Fibroblast of the aortic adventitia (primary cell): ENCODE measurements around the gene SAMM50. TPM values are rescaled to one million over a fixed set of nuclear protein-coding genes. Genes with fewer than 3 reads are reported as not detected.

Experiments used
- DNase-seq: peaks from one replicate; pipeline ENCODE4 v3.0.0-alpha.2; 2010; ENCODE audit warnings: low read depth
- H3K4me3 ChIP-seq: 2 replicates; pipeline ENCODE4 v1.5.1; 2011; ENCODE audit warnings: low read depth, mild to moderate bottlenecking, control low read depth, low read length, moderate library complexity
- total RNA-seq: library from RNA; depleted of rRNA; stranded (reverse); fragments of >200 nt; gene quantifications from 2 replicates; pipeline ENCODE4 v1.2.3, GENCODE V29; 2012; ENCODE audit warnings: low replicate concordance
- TF ChIP-seq, protein P1 (sequence below): IDR thresholded peaks from 2 replicates; pipeline ENCODE4 v1.5.1; 2011; ENCODE audit warnings: mild to moderate bottlenecking, low read length, control low read depth, inconsistent platforms; ENCODE audit not compliant: insufficient read depth

The SAMM50 gene
- total RNA-seq, 1 donor: 54.3 TPM

DNA sequence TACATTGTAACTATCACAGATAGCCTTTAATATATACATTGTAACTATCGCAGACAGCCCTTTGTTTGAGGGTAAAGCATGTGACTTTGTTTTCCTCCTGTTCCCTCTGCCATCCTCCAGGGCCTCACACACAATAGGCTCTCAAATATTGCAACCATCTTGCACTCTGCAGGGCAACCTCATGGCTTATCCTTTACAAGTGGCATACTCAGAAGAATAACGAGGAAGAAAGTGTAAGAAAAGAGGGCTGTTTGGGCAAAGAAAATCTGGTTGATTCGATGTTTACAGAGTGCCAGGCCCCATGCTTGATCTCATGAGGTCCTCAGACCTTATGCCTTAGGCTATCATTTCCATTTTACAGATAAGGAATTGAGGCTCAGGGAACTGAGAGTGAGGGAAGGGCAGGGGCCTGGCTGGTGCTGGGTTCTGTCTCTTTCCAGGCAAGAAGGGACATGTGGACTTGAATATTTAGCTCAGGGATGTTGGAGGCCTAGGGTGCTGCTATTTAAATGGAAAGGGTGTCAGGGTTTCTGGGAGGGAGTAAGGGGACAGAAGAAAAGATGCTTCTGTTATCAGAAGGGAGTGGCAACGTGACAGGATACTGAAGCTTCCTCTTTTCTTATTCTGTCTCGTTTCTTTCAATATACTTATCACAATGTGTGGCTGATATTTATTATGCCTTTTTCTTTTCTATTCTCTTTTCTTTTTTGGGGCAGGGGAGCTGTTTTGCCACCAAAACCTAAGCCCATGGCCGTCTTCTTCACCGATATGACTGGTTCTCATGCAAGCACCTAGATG lies 1.1 kb upstream of the SAMM50 start:
- H3K4me3 ChIP-seq: peak overlapping the region; percentile 98
- DNase-seq: no peak
- TF ChIP-seq, protein P1, sequence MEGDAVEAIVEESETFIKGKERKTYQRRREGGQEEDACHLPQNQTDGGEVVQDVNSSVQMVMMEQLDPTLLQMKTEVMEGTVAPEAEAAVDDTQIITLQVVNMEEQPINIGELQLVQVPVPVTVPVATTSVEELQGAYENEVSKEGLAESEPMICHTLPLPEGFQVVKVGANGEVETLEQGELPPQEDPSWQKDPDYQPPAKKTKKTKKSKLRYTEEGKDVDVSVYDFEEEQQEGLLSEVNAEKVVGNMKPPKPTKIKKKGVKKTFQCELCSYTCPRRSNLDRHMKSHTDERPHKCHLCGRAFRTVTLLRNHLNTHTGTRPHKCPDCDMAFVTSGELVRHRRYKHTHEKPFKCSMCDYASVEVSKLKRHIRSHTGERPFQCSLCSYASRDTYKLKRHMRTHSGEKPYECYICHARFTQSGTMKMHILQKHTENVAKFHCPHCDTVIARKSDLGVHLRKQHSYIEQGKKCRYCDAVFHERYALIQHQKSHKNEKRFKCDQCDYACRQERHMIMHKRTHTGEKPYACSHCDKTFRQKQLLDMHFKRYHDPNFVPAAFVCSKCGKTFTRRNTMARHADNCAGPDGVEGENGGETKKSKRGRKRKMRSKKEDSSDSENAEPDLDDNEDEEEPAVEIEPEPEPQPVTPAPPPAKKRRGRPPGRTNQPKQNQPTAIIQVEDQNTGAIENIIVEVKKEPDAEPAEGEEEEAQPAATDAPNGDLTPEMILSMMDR: no peak

DNA sequence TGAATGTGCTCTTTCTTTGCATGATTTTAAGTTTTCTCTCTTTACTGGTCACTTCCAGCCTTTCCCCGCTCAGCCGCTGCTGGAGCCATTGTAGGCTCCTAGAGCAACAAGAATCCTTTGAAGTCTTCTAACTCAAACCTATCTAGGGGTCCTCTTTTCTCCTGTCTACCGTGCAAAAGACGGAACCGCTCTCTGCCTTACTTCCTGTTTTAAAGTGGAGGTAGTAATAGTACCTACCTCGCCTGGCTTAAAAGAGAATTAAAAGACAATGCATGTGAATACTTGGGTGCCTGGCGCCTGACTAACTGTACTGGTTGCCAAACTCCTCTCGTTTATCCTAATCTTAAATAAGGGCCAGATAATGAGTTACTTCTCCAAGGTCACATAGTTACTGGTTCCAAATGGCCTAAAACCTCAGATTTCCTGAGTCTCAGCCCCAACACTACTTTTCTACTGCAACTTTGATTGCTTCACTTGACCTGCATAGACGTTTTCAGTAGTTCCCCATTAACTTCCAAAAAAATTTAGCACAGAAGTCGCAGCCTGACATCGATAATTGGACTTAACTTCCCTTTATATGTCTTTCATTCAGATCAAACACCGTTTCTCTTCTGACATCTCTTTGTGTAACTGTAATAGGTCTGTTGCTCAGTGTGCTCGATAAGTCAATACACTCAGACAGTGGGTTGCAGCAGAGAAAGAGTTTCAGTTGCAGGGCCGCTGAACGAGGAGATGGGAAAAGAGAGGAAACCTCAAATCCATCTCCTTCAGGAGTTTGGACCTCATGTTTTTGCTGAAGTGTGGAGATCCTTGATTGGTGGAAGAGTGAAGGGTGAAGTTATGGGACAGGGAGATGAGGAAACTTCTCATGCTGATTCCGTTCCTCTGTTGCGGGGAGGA lies 891 bp downstream of the SAMM50 start:
- DNase-seq: peak; percentile 51
- peak overlapping the region; percentile 98 for H3K4me3 ChIP-seq
- TF ChIP-seq, protein P1: no peak

DNA sequence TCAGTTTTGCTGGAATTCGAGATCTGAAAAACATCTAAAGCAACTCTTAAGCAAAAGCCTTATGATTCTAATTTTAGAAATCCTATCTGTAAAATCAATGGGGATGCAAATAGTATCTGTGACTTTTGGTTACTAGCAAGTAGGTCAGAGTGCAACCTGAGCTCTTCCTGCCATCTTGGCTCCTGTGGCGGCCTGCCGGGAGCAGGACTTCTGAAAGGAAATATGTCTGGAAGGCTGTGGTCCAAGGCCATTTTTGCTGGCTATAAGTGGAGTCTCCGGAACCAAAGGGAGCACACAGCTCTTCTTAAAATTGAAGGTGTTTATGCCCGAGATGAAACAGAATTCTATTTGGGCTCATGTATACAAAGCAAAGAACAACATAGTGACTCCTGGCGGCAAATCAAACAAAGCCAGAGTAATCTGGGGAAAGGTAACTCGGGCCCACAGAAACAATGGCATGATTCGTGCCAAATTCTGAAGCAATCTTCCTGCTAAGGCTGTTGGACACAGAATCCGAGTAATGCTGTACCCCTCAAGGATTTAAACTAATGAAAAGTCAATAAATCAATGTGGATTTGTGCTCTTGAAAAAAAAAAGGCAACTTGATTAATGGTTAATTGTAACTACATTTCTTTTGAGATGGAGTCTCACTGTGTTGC lies 1.7 kb downstream of the SAMM50 start:
- H3K4me3 ChIP-seq: peak overlapping the region; percentile 98
- TF ChIP-seq, protein P1: no peak
- DNase-seq: peak; percentile 40

DNA sequence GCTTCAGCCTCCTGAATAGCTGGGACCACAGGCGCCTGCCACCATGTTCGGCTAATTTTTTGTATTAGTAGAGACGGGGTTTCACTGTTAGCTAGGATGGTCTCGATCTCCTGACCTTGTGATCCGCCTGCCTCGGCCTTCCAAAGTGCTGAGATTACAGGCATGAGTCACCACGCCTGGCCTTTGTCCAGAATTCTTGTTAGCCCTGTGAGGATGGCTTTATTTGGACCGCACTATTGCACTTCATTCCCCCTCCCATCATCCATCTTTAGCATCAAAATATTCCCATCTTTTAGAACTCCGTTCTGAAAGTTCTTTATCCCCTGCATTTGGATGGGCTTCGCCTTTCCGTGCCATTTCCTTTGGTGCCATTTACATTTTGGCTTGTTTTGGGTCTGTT lies 2.6 kb downstream of the SAMM50 start:
- DNase-seq: peak; percentile 39
- no peak overlapping the region for H3K4me3 ChIP-seq
- TF ChIP-seq, protein P1: no peak

DNA sequence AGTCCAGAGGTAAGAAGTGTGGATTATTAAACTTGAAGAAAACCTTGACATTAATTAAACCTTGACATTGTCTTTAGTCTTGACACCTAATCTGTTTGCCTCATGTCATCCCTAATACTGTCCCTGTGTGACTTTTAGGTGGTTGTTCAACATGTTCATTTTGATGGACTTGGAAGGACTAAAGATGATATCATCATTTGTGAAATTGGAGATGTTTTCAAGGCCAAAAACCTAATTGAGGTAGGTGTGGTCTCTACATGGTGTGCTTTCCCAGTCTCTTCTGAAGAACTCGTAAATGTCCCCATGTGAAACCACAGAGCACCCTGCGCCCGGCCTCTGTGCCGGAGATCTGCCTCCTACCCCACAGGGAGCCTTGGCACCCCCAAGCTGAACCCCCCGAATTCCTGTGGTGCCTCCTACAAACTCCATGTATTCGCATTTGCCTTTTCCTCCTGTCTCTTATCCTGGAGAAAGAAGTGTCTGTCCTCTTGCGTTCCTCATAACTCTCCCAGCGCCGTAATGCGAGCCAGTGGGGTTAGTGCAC lies 9.1 kb downstream of the SAMM50 start:
- TF ChIP-seq, protein P1: no peak
- H3K4me3 ChIP-seq: no peak overlapping the region
- no peak for DNase-seq

DNA sequence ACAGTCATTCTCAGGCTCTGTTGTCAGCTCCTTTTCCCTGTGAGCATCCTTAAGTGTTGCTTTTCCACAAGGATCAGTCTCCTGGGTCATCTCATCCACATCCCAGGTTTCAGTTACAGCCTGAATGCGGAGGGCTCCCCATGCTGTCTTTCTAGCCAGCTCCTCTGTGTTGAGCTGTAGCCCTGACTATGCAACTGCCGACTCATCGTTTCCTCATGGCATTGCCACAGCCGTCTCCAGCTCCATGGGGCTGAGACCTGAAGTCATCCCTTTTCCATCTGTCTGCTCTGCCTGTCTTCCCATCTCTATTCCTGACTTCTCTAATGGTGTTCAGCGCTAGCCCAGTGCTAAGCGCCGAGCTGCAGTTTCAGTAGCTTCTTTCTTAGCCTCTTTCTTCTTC lies 11.8 kb downstream of the SAMM50 start:
- no peak for DNase-seq
- no peak overlapping the region for H3K4me3 ChIP-seq
- TF ChIP-seq, protein P1: no peak
